Activated CD4-positive, alpha-beta T cell treated with anti-CD3 and anti-CD28 coated beads, Interleukin-2, amount 10 ng/mL, durations not matched to agents 24 days and 14 days (primary cell): ENCODE data around the gene BMI1. TPM values are rescaled to one million over a fixed set of nuclear protein-coding genes. Genes with fewer than 3 reads are reported as not detected.

Experiments
- DNase-seq: peaks from one replicate; pipeline ENCODE4 v3.0.0; 2022
- H3K27ac Mint-ChIP-seq: one replicate; pipeline ENCODE4 v1.8.0; 2022; ENCODE audit warnings: mild to moderate bottlenecking, mixed read lengths
- H3K27me3 Mint-ChIP-seq: one replicate; pipeline ENCODE4 v1.8.0; 2022; ENCODE audit warnings: mixed read lengths
- H3K36me3 Mint-ChIP-seq: one replicate; pipeline ENCODE4 v1.8.0; 2022; ENCODE audit warnings: low read depth, mild to moderate bottlenecking, mixed read lengths
- H3K4me1 Mint-ChIP-seq: one replicate; pipeline ENCODE4 v1.8.0; 2021; ENCODE audit warnings: mixed read lengths
- H3K4me3 Mint-ChIP-seq: one replicate; pipeline ENCODE4 v1.8.0; 2022; ENCODE audit warnings: mild to moderate bottlenecking, moderate library complexity, mixed read lengths
- H3K9me3 Mint-ChIP-seq: one replicate; pipeline ENCODE4 v1.8.0; 2021; ENCODE audit warnings: mixed read lengths
- intact Hi-C: fragments of 100-400 bp; cut with micrococcal nuclease; formaldehyde crosslinking; loops from one replicate; pipeline ENCODE4 v1.15.1; 2023
- total RNA-seq: library from RNA; stranded (reverse); gene quantifications from 2 replicates; pipeline ENCODE4 v1.2.3, GENCODE V29; 2022

Gene BMI1
- total RNA-seq, 1 donor from 2014 or later, result 55.6 TPM

DNA sequence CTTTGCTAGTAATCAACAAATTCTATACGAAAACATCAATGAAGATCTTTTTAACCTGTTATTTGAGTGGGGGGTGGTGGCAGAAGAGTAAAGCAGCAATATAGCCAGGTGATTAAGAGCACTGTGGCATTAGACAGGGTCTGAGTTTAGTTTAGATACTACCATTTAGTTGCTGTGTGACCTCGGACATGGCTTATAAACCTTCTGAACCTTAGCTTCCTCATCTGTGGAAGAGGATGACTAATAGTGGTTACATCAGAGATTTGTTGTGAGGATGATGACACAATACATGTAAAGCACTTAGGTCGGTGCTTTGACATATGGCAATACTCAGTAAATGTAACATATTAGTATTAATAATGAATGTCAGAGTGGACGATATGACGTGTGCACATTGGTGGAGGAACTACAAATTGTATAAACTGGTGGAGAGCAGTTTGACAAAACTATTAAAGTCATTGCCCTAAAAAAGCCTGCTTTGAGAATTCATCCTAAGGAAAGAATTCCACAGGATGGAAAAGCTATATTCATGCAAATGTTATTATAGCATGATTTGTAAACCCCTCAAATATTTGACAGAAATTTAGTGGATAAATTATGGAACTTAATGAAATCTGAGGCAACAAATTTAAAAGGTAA lies 48.7 kb downstream of the BMI1 start:
- intact Hi-C loops, result no loop called here
- Mint-ChIP-seq H3K9me3 (peaks cover 3% of the 10 kb centered on the region), H3K36me3 (no peaks in the 10 kb centered on the region)

DNA sequence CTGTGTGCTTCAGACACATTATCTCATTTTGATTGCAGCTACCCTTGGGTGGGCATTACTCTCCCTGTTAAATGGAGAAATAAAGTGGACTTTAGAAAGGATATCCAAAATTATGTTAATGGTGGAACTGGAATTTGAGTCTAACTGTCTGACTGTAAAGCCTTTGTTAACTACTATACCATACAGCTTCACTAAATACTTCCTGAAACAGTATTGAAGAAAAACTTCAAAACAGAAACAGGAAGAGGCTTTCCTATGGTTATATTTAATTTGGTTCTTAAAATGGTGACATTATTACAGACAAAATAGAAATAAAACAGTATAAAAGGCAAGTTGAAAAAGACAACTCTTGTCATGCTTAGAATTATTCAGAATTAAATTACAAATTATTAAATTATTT lies 49.4 kb downstream of the BMI1 start:
- peaks cover 3% of the 10 kb centered on the region for H3K9me3 Mint-ChIP-seq
- no peaks in the 10 kb centered on the region for H3K36me3 Mint-ChIP-seq
- no peak overlapping the region for H3K27ac Mint-ChIP-seq
- no peak for DNase-seq
- H3K4me1 Mint-ChIP-seq, result peaks cover 35% of the 10 kb centered on the region
- no peak overlapping the region for H3K4me3 Mint-ChIP-seq
- intact Hi-C loops, result no loop called here
- peaks cover 4% of the 10 kb centered on the region for H3K27me3 Mint-ChIP-seq

More for the DNA sequence above, 48.7 kb downstream of the BMI1 start:
- Mint-ChIP-seq H3K4me1 (peaks cover 34% of the 10 kb centered on the region), H3K27ac (no peak overlapping the region), H3K4me3 (no peak overlapping the region), H3K27me3 (peaks cover under 1% of the 10 kb centered on the region)
- no peak for DNase-seq

DNA sequence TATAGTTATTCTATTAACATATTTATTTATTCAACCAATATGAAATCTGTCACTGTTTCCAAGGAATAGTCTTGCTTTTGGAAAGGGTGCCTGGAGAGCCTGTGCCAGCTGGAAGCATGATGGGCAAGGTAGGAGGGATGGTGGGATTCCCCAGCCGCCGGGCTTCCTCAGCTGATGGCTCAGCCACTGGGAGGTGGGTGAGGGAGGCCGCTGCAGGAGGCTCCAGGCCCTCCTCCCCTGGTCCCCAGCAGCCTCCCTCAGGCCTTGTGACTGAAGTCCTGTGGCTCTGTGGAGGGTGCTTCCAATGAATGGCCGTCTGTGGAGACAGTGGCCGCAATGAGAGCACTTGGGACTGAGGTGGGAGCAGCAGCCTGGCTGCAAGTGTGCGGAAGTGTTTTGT lies 51.4 kb downstream of the BMI1 start:
- H3K27me3 Mint-ChIP-seq, result peaks cover 4% of the 10 kb centered on the region
- no peaks in the 10 kb centered on the region for H3K9me3 Mint-ChIP-seq
- H3K27ac Mint-ChIP-seq, result no peak overlapping the region
- H3K4me1 Mint-ChIP-seq, result peaks cover 23% of the 10 kb centered on the region
- no peak overlapping the region for H3K4me3 Mint-ChIP-seq
- intact Hi-C loops, result no loop called here
- DNase-seq, result no peak
- no peaks in the 10 kb centered on the region for H3K36me3 Mint-ChIP-seq

DNA sequence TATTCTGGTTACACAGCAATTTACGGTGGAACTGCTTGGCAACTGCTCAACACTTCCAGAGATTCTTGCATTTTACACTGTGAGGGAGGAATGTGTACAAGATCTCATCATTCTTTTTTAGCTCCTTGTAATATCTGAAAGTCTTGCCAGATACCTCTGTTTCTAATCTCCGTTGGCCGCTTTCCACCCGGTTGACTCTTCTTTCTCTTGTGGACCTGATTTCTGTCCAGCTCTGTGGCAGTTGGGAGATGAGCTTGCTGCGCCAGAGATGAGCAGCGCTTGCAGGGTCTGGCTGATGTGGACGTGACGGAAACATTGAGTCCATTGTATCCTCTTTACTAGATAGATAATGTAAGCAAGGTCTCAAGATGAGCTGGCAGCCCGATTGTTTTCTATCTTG lies 52.0 kb downstream of the BMI1 start:
- Mint-ChIP-seq H3K9me3 (no peaks in the 10 kb centered on the region), H3K36me3 (no peaks in the 10 kb centered on the region), H3K4me3 (no peak overlapping the region), H3K4me1 (peaks cover 19% of the 10 kb centered on the region), H3K27ac (no peak overlapping the region), H3K27me3 (peaks cover 4% of the 10 kb centered on the region)
- no peak for DNase-seq
- intact Hi-C loops, result no loop called here

DNA sequence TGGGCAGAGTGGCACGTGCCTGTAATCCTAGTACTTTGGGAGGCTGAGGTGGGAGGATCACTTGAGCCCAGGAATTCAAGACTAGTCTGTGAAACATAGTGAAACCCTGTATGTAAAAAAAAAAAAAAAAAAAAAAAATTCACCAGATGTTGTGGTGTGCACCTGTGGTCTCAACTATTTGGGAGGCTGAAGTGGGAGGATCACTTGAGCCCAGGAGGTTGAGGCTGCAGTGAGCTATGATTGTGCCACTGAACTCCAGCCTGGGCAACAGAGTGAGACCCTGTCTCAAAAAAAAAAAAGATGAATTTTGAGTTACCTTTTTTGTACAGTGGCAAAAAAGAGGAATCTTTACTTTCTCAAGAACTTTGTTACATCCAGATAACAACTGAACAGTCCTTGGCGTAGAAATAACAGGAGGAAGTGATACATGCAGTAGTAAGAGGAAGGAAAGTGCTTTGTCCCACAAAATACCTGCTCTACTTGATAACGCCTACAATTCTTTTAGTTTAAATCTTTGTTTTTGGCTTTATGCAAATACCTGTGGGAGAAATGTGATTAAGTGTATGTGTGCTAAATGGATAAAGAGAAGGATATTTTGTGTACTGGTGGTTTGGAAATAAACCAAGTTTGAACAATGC lies 53.7 kb downstream of the BMI1 start:
- peaks cover 4% of the 10 kb centered on the region for H3K27me3 Mint-ChIP-seq
- intact Hi-C loops, result loop anchor here (5.0 kb wide), 1 partner anchor 1833 kb away; the partner anchor contains the start of gene KIAA1217
- no peaks in the 10 kb centered on the region for H3K9me3 Mint-ChIP-seq
- H3K27ac Mint-ChIP-seq, result peak overlapping the region; percentile 22
- DNase-seq, result no peak
- H3K36me3 Mint-ChIP-seq, result no peaks in the 10 kb centered on the region
- H3K4me1 Mint-ChIP-seq, result peaks cover 16% of the 10 kb centered on the region
- H3K4me3 Mint-ChIP-seq, result no peak overlapping the region

DNA sequence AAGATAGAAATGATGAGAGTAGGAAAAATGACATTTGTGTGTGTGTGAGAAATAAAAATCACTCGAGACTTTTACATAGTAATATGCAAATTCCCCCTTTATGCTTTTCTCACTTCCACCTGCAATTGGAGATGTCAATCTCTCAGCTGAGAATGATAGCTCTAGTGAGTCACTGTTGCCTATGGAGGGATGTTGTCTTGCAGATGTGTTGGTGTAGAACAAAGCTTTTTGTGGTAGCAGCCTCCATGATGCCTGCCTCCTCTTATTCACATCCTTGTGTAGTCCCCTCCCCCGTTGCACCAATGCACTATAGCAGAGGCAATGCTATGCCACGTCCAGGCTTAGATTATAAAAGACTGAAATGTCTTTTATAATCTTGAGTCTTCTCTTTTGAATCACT lies 58.2 kb downstream of the BMI1 start:
- H3K4me3 Mint-ChIP-seq, result peak overlapping the region; percentile 10
- H3K4me1 Mint-ChIP-seq, result peaks cover 17% of the 10 kb centered on the region
- intact Hi-C loops, result loop anchor here (1.0 to 5.0 kb wide), 5 partner anchors 12 to 1828 kb away; partner anchors contain the start of gene KIAA1217
- peaks cover 4% of the 10 kb centered on the region for H3K27me3 Mint-ChIP-seq
- no peaks in the 10 kb centered on the region for H3K9me3 Mint-ChIP-seq
- H3K36me3 Mint-ChIP-seq, result no peaks in the 10 kb centered on the region
- DNase-seq, result peak; percentile 74
- peak overlapping the region; percentile 74 for H3K27ac Mint-ChIP-seq

Other genes starting within 250 kb of the BMI1 start
- not detected in 2 replicates for gene EBLN1, start 103.1 kb upstream of the BMI1 start, total RNA-seq
- gene COMMD3, start 4.7 kb upstream of the BMI1 start, total RNA-seq, result 76.7 and 79.7 TPM in 2 replicates
- gene SPAG6, start 24.4 kb downstream of the BMI1 start, total RNA-seq, result 0.07 TPM in 1 of 2 replicates, not detected in the other